Kasumi-1 (cell line): ENCODE results near the gene STK32C.

Experiments used
- DNase-seq, 2 experiments: peaks; one replicate each; lab custom pipeline; 2025; lab: John Stamatoyannopoulos, UW

STK32C gene

DNA sequence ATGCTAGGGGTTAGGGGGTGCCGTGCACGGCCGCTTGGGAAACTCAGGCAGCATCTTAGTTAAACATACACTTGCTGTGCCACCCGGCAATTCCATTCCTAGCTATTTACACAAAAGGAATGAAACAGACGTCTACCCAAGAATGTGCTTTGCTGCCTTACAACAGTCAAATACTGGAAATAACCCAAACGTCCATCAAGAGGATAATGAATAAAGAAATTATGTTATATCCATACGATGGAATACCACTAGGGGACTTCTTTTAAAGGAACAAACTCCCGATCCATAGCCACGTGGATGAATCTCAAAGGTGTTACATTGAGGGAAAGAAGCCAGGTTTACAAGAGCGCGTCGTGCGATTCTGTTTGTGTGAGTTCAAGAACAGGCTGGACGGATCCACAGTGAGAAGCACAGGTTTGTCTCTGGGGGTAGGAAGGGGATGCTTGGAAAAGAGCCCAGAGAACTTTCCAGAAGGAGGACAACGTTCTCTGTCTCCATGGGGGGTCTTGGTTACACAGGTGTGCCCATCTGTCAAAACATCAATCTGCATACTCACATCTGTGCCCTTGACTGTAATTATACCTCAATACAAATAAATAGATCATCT, 41.8 kb downstream of the STK32C start:
- DNase-seq: no peak

DNA sequence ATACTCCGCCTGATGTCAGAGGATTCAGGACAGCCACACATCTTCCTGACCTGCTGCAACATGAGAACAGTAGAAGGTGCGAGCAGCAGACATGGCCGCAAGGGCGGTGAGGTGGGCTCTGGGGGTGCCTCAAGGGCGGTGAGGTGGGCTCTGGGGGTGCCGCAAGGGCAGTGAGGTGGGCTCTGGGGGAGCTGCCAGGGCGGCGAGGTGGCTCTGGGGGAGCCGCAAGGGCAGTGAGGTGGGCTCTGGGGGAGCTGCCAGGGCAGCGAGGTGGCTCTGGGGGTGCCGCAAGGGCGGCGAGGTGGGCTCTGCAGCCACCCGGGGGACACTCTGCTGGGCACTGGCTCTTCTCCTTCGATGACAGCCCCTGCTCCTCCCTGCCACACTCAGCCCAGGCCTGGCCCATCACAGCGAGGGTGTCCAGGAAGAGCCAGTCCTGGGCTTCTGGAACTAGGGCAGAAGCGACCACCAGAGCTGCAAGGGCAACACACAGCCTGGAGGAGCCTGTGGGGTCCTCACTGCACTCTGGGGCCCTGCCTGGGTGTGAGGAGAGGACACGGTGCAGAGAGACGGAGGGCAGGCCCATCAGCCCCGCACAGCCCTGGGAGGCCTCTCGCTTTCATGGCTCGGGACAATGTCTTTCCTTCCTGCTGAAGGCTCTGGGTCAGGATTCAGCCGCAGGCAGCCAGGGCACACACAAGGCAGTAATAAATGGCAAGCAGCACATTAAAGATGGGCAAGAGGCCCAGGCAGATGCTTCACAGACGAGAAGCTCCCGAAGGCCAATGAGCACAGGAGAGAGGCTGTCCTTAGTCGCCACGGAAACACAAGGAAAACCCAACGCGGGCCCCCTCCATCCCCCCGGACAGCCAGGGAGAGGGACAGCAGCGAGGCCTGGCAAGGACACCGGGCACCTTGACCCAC, 42.5 kb downstream of the STK32C start:
- no peak for DNase-seq

DNA sequence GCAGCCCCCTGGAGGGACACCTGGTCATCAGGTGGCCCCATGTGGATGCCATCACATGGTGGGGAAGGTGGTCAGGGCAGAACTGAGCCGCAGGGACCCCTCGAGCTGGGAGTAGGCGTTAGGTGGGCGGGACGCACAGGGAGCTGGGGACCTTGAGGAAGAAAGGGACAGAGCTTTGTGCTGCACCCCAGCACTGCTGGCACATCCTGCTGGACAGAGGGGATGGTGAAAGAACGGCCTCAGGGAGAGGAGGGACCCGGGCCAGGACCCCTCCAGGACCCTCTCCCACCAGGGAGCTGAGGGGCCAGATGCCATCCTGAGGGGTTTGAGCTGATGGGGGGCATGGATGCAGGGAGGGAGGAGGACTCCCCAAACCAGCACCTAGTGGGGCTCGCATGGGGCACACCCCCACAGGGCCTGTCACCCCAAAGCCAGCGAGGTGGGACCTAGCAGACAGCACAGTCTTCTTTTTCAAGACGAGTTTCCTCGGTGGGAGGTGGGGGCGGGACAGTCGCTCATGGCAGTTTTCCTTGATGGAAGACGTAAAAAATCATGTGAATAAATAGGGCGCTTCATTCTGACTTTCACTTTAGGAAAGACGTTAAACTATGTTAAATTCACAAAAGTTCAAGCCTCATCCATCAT, 43.3 kb downstream of the STK32C start:
- DNase-seq: no peak

- DNase-seq: no peak
Observed at GRCh38 chr10:132263866-132264265, 43.9 kb downstream of the STK32C start.

DNA sequence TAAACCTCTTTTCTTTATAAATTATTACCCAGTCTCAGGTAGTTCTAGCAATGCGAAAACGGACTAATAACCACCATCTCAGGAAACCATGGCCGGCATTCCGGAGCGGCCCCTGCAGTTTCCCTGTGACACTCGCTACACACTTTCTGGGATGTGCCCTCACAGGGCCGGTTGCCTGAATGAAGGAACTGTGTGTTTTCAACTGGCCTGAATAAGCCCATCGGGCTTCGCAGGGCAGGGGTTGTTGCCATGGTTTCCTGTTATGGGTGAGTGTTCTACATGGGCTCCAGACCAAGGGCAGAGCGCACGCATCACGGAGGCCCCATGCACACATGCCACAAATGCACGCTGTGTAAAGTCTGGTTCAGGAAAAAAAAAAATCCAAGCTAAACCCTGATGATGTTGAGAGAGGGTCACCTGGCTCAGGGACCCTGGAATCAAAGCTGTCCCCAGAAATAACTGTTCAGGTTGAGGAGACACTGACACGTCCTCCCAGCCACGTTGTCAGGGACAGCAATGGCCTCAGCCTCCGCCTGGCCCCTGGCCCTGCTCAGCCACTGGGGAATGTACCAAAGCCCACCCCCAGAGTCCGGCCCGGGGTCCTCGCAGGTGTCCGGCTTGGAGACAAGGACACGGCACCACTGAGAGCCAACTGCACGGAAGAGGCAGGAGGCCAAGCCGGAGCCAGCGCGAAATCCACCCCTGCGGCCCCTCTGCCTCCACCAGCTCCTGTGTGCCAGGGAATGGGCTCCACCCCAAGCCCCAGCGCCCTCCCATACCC, 47.9 kb downstream of the STK32C start:
- no peak for DNase-seq

GRCh38 chr10:132258423-132258822, 49.3 kb downstream of the STK32C start:
- no peak for DNase-seq

DNA sequence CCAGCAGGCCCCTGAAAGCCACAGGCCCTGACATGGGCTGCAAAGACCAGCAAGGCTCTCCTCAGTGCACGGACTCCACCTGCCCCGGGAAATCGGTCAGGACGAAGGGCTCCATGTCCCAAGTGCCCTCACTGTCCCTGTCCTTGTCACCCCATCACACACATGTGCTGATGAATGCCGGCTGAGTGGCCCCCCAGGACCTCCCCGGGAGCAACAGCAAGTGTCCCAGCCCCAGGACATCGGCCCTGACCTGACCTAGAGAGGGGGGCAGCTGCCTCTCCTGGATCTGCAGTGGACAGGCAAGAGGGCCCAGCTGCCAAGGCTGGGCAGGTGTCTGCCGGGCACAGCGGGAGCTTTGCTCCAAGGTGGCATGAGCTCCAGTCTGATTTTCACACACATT, 49.8 kb downstream of the STK32C start:
- DNase-seq: no peak

GRCh38 chr10:132257271-132257670, 50.5 kb downstream of the STK32C start:
- DNase-seq: no peak

GRCh38 chr10:132256866-132257265, 50.9 kb downstream of the STK32C start:
- no peak for DNase-seq

DNA sequence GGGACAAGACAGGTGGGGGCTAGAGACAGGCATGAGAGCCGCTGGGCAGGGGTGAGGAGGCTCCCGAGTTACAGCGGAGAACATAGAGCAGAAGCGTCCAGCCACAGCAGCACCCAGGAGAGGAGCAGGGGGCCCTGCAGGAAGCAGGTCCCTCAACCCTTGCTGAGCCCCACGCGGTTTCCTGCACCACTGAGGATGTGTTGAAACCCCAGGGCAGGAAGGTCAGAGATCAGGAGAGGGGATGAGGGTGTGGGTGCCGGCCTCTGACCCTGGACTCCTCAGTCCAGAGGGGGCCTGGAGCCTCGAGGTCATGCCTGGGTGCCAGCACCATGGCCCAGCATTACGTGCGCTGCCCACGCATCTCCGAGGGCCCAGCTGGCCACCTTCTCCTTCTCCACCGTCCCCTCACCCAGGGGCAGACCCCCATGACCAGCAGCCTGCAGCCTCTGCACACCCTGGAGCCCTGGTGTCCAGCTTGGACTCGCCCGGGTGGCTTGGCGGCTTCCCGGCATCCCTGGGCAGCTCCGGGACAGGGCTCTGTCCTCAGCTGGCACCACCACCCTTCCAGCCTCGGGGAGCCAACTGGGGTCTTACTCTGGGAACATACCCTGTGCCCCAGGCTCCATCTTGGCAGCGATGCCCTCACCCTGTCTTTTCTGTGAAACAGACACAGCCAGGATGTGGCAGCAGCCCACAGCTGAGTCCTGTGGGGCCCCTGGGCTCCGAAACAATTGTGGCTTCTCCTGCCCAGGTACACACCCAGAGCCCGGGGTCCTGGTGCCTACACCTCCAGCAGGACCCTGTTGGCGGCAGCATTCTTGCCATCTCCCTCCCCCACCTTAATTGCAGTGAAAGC, 52.0 kb downstream of the STK32C start:
- no peak for DNase-seq

GRCh38 chr10:132254841-132255240, 52.9 kb downstream of the STK32C start:
- DNase-seq: no peak

DNA sequence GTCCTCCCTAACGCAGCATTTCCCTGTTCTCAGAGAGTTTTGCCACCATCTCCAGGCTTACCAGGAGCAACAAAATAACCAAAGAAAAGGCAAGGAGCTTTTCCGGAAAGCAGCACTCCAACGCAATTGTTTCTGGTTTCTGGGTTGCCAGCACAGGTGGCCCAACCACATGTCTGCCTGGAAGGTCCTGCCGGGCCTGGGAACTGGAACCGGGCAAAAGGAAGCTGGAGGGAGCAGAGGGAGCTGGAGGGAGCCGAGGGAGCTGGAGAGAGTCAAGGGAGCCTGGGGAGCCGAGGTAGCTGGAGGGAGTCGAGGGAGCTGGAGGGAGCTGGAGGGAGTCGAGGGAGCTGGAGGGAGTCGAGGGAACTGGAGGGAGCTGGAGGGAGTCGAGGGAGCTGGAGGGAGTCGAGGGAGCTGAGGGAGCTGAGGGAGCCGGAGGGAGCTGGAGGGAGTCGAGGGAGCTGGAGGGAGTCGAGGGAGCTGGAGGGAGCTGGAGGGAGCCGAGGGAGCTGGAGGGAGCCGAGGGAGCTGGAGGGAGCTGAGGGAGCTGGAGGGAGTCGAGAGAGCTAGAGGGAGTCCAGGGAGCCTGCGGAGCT, 54.6 kb downstream of the STK32C start:
- no peak for DNase-seq

- DNase-seq: no peak
Observed at GRCh38 chr10:132252412-132252811, 55.3 kb downstream of the STK32C start.

DNA sequence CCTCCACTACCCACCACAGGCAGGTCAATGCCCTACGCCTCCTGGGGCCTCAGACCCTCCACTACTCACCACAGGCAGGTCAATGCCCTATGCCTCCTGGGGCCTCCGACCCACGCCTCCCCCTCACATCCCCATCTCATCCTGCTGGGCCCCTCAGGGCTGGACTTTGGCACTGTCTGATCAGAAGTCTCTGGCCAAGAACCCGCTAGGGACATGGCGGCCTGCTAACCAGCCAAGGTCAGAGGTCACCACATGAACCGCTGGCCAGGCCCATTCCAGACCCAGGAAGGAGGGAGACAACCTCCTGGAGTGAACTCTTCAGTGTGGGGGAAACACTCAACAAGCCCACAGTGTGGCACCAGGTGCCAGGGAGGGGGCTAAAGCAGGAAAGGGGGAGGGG, 55.8 kb downstream of the STK32C start:
- DNase-seq: no peak

- no peak for DNase-seq
Observed at GRCh38 chr10:132250481-132251475, 57.0 kb downstream of the STK32C start.

DNA sequence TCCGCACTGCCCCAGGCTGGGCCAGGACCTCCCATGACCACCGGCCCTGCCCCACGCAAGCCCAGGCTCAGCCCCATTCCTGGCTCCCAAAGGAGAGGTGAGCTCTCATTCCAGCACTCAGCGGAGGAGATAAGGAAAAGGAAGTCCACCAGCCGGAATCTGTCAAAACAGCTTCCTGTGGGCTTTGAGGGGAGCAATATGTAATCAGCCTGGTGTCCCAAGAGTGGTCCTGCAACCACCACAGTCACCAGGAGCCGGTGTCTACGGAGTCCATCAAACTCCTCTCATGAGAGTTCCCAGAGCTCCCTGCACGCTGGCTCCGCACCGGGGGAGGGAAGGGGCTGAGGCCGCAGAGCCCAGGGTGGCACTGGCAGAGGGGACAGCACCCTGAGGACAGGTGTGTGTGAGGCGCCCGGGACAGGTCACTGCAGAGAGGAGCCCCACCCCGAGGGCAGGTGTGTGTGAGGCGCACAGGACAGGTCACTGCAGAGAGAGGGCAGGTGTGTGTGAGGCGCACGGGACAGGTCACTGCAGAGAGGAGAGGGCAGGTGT, 57.9 kb downstream of the STK32C start:
- DNase-seq: no peak

DNA sequence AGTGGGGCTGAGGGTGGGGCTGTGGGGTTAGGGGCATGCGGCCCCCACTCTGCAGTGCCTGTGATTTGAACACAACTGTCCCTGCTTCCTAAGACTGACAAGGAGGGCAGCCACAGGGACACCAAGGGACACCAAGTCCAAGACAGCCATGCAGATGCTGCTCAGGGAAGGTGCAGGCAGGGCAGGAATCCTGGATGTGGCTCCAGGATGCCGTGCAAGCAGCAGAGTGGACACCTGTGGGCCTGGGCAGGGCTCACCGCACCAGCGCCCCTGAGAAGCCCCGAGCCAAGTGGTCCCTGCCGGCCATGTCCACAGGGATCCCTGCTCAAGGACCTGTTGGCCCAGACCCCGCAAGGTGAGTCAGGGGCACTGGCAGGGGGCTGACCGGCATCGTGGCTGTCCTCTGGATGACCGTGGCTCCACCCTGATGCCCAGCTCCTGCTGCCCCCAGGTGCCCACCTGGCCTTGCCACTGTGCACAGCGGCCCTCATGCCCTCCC, 58.5 kb downstream of the STK32C start:
- no peak for DNase-seq

- DNase-seq: no peak
Observed at GRCh38 chr10:132248455-132249225, 59.1 kb downstream of the STK32C start.
